ENCODE measurements around the gene PPP1R14C. TPM values are rescaled to one million over a fixed set of nuclear protein-coding genes. Genes with fewer than 3 reads are reported as not detected.

PPP1R14C gene
- total and polyA plus RNA-seq, 2 donors (not counting 3 experiments of a cell fraction or from before 2014, with no cell fraction given): not detected

- dilution Hi-C loops (cut with MboI; ENCODE audit: extremely low pct_ligation_motif_present, low sequenced_read_pairs): no loop called here
- TF ChIP-seq MAX (IDR thresholded peaks at IDR 0.05; ENCODE audit: insufficient read depth, insufficient read length) (no peak), FOS (IDR thresholded peaks at IDR 0.05; ENCODE audit: borderline replicate concordance, insufficient read depth, low read length) (no peak), POLR2A (IDR thresholded peaks at IDR 0.05; ENCODE audit: low read depth, low read length) (no peak), JUN (IDR thresholded peaks at IDR 0.05; ENCODE audit: borderline replicate concordance, insufficient read depth, insufficient read length, low read depth) (no peak), EZH2 (IDR thresholded peaks at IDR 0.05; ENCODE audit: borderline replicate concordance, low read depth, low read length, severe bottlenecking) (no peak), CTCF (IDR thresholded peaks at IDR 0.05; ENCODE audit: extremely low read depth in 1 of 2, insufficient read depth in 1 of 2, low read depth in 1 of 2, low read length in 2 of 2) (no peak), GATA2 (IDR thresholded peaks at IDR 0.05; ENCODE audit: insufficient read depth, insufficient read length, low read depth, low read length) (no peak), MYC (IDR thresholded peaks at IDR 0.05; ENCODE audit: low read depth, low read length) (no peak), POLR2AphosphoS5 (IDR thresholded peaks at IDR 0.05; ENCODE audit: insufficient read depth, low read depth, low read length) (no peak)
- no peak for FAIRE-seq
Observed at GRCh38 chr6:150289454-150290071, 146.7 kb downstream of the PPP1R14C start.

More at GRCh38 chr6:150289454-150290071, 146.7 kb downstream of the PPP1R14C start:
- Histone ChIP-seq H2AFZ (ENCODE audit: low read depth, low read length) (no peak overlapping the region), H3K9me3 (replicated peaks; ENCODE audit: control insufficient read depth, insufficient read depth, low read length) (no peaks in the 10 kb centered on the region), H3K4me1 (ENCODE audit: control insufficient read depth, extremely low read depth, insufficient read depth, low read length) (no peaks in the 10 kb centered on the region), H3K27me3 (ENCODE audit: control insufficient read depth in 2 of 2, insufficient read depth in 2 of 2, low read length in 2 of 2) (peaks cover 12 to 32% of the 10 kb centered on the region in 2 experiments), H3K9me1 (replicated peaks; ENCODE audit: control insufficient read depth, extremely low read depth, insufficient read depth, low read length) (no peaks in the 10 kb centered on the region), H4K20me1 (replicated peaks; ENCODE audit: control insufficient read depth, extremely low read depth, insufficient read depth, low read length) (no peaks in the 10 kb centered on the region), H3K36me3 (ENCODE audit: control insufficient read depth in 2 of 2, extremely low read depth in 1 of 2, insufficient read depth in 2 of 2, low read length in 2 of 2) (no peaks in the 10 kb centered on the region), H3K4me2 (ENCODE audit: insufficient read depth, low read length) (no peak overlapping the region), H3K9ac (replicated peaks; ENCODE audit: extremely low read depth, insufficient read depth, low read length) (no peak overlapping the region), H3K79me2 (ENCODE audit: control insufficient read depth, insufficient read depth, low read length) (no peaks in the 10 kb centered on the region), H3K27ac (ENCODE audit: insufficient read depth, low read depth, low read length) (no peak overlapping the region), H3K4me3 (replicated peaks in 1 of 3; ENCODE audit: insufficient read depth in 1 of 3, low read depth in 1 of 3, low read length in 3 of 3) (no peak overlapping the region)
- POLR2A ChIA-PET: no interaction called here
- DNase-seq (ENCODE audit: low read depth, low spot score): no peak
- intact Hi-C loops (cut with micrococcal nuclease): no loop called here
- BruUV-seq (replicated peaks): no TSS peak
- CTCF ChIA-PET: no interaction called here

Measured in endothelial cell of umbilical vein (primary cell).